Amniotic stem cell (primary cell): ENCODE results near the gene TBC1D9.

Experiments
- DNase-seq: peaks from one replicate; lab custom pipeline; 2025; lab: John Stamatoyannopoulos, UW

The TBC1D9 gene

DNA sequence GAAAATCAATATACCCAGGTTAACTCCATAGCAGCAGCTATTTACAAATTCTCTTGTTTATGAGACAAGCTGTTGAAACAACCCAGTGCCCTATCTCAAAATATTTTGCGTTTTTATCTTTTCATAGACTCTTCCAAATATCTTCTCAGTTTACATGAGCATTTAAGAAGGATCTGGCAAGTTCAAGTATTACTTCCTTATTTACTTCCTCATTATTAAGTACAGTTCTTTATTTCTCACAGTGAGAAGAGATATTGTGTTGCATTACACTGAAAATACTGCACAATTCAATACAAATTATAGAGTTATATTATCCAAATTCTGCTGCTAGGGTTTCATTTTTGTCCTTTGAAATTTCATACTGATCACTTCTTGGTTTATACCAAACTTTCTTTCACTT is 143.8 kb downstream of the TBC1D9 start:
- DNase-seq: no peak

DNA sequence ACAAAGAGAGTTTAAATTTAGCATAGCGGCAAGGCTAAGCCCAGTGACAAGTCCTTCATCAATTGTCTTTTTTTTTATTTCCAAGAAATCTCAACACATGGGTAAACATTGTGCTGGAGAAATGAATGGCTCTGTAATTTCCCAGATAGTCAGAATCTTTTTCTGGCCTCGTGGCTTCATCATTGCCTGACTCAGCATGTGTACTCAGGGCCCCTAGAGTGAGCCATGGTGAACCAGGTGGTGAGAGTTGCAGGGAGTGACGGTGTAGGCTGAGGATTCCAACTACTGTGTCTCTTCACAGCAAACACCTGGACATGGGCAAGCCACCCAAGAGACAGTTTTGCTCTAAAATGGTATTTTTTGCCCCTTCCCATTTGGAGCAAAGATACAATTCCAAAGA is 144.3 kb downstream of the TBC1D9 start:
- no peak for DNase-seq

DNA sequence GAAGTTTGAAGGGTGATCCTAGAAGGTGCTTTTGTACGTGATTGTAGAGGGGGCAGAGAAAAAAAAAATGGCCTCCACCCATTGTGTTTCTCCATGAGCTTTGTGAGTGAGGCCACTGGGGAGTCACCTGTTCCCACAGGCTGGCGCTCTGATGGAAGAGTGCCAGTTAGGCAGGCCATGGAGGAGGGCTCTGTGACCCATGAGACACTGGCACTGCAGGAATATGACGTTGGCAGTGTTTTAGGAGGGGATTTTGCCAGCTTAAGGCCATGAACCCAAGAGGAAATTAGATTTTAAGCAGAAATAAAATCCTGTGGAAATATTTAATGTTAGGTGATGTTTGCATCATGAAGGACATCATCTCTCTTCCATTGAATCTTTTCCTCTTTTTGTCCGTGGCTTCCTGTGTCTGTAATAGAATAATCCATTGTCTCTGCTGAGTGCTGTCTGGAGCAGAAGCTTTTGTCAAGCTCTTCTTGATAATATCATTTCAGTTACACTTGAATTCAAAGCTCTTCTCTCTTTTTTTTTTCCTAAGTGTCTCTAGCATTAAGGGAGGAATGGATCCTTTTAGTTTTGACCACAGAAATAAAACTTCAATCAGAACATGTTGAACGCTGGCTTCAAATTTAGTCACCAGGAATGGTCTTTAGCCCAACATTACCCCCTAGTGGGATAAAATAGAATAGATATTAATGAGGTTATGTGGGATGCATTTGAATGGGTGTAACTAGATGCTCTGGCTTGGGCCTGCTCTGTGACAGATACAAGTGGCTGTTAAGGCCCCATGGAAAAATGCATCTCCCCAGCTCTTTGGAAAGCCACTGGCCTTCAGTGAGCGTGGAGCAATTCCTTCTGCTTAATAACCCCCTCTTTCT is 146.4 kb downstream of the TBC1D9 start:
- peak; percentile 31 for DNase-seq

DNA sequence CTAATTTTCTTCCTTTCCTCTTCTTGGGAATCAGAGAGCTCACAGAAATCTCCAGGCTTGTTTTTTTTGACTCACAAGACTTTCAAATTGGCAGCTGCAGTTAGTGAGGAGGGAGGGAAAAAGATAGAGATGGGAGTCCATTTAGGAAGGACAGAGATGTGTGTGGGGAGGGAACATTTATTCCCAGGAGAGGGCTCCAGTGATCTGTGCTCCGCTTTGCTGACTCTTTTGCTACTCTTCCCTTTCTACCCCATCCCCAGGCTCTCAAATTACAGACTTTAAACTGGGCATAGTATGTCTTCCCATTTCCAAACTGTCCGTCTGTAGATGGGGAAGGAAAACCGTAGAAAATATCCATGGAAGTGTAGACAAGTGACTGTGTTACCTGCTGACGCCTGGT is 148.3 kb downstream of the TBC1D9 start:
- no peak for DNase-seq

DNA sequence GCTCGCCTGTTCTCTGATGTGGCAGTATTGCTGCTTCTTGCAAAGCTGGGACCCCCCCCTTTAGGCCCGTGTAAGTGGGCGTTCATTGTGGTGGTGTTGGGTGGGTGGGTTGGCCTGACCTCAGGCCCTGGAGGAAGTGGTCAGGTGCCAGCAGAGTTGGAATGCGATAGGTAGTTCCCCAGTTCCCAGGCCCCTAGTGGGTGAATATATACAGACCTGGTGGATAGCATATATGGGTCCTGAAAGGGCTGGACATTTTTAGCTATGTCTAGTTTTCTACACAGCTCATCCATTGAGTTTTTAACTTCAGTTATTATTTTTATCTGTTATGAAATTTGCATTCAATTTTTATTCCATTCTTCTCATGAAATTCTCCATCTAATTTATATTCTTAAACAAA is 151.6 kb downstream of the TBC1D9 start:
- no peak for DNase-seq

DNA sequence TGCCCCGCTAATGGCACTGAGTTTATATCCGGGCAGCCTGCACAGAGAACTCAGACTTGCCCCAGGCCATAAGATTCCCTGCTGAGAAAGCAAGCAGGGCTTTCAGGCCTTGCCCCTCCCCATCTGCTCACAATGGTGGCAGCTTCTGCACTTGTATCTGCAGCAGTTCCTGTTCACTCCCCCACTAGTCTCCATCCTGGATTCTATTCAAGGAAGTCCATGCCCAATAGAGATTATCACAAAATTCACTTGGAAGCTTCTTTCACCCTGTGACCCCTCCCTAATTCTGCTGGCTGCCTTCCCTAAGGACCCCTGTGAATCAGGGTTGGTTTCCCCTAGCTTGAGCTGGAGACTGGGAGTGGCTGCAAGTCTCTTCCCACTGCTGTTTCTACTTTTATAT is 152.9 kb downstream of the TBC1D9 start:
- no peak for DNase-seq

DNA sequence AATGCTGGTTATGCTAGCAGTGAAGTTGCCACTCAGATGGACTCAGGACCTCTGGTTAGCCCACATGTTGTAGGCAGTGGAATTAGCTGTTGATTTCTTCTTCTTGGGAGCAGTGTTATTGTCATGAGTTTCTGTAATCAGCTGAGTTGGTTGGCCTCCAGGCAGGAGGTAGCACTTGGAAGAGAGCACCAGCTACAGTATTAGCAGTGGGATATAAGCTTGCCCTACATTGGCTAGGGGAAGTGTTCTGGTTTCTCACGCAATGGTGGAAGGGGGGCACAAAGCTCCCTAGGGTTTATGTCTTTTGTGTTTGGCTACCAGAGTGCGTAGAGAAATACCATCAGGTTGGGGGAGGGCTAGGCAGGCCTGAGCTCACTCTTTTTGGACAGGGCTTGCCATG is 153.5 kb downstream of the TBC1D9 start:
- no peak for DNase-seq

DNA sequence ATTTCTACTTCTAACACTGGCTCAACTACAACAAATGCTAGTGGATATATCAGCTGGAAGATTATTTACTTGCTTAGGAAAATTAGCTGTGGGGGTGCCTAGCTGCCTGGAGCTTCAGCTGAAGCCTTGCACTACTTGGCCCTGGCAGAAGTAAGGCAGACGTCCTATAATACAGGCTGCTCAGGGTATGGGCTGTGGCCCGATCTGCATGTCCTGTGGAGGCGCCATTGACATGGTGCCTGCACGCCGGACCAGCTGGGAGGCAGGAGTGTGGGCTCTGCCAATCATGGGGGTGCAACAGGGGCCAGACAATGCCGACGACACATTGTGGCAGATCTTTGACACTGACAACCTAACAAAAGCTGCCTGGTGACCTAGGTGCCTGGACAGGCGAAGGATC is 155.8 kb downstream of the TBC1D9 start:
- DNase-seq: no peak

DNA sequence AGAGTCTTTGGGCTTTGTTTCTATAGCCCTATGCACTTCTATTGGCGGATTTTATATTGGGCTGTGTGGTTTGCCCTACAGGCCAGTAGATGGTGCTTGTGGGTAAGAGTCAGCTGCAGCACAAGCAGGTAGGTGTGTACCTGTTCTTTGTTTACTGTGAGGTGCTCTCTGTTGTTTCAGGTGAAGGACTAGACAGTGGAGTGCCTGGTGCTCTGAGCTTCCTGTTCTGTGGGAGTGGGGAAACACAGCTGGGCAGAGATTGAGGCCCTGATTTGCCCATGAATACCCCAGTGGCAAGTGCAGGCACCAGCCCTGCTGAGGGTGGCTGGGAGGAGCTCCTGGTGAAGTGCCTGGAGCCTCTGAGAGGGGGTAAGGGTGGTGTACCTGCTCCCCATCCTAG is 161.1 kb downstream of the TBC1D9 start:
- DNase-seq: no peak

DNA sequence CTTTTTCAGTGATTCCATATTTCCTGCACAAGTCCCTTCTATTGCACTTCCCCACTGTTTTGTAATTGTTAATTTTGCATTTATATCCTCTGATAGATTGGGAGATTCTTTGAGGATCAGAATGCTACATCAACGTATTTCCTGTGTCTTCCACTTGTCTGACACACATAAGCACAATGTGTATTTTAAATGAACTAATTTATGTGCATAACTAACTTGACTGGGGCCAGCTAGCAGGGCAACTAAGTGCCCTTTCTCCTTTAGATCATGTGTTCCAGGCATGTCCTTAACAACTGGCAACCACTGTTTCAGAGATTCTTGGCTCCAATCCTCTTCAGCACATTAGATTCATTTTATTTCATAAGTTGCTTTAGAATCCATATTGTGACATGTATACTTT is 171.7 kb downstream of the TBC1D9 start:
- no peak for DNase-seq

DNA sequence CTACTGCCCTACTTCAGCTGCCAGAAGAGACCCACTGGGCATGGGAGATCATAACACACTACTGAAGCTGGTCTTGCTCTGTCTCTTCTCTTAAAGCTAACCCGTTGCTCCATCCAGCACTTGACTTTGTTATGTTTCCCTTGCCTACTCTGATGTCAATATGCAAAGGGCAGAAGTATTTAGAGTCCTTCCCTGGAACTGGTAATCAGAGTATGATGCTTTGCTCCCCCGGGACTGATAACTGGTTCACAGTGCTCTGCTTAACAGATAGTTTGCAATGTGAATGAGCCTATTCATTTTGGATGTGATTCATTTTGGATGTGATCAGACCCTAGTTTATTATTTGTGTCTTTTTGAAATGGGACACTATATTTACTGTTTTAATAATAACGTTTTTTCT is 175.1 kb downstream of the TBC1D9 start:
- no peak for DNase-seq

DNA sequence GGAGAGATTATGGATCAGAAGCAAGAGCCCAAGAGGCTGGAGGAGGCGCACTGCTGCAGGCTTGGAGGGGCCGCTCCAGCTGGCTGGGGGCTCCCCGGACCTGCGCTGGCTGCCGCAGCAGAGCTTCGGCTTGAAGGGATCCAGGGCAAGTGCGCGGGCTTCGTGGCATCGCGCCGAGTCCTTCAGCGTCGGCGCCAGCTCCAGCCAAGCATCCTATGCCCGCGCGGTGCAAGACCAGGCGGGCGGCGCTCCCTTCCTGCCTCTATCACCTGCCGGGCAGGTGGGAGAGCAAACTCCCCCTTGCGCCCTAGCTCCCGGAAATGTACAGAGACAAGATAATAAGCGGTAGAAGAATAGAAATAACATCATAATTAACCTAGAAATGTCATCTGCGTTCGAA is 176.9 kb downstream of the TBC1D9 start:
- no peak for DNase-seq

DNA sequence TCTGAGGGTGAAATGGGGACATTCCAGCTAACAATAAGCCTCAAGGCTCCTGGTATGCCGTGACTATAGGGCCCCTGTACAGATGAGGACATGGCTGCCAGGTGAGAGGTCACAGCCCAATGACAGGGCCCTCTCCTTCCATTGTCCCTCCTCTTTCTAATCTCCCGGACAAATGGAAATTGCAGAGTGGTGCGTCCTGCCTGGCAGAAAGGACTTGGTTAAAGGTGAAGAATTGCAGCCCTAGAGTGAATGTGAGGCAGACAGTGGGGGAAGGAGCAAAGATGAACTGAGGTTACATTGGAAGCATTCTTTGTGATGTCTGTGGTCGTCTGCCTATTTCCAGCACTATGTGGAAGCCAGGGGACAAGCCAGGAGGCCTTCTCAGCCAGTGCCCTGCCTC is 180.7 kb downstream of the TBC1D9 start:
- DNase-seq: no peak

DNA sequence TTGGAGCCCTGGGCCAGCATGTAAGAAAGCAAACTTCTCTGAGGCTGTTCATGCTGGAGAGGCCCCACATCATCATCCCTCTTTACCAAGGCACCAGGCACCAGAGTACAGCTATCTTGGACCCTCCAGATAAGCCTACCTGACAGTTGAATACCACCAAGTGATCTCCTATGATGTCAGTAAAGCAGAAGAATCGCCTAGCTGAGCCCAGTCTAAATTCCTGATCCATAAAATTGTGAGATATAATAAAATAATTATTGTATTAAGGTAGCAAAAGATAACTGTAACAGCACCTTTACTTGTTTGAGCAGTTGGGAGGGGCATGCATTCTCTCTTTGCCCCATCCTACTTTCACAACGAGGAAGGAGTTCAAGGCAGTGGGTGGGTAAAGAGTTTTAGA is 184.6 kb downstream of the TBC1D9 start:
- no peak for DNase-seq
